Measurements from ENCODE around the gene EFCAB14.
"Not testable (repeated sequence)": the region's sequence is repeated elsewhere in the genome, so short reads cannot be mapped to it uniquely, and the experiment has no call there.

Gene EFCAB14

GRCh38 chr1:46697053-46697452 is 21.9 kb downstream of the EFCAB14 start:
- Histone ChIP-seq H3K36me3 (ENCODE audit: control insufficient read depth, insufficient read depth, low read length) (peaks cover 55% of the 10 kb centered on the region), H3K4me3 (ENCODE audit: extremely low read depth, insufficient read depth, low read length, poor library complexity, severe bottlenecking) (no peak overlapping the region), H3K9me3 (ENCODE audit: control insufficient read depth, low read length) (no peaks in the 10 kb centered on the region), H3K4me1 (ENCODE audit: control insufficient read depth, insufficient read depth, low read length, poor library complexity, severe bottlenecking) (no peaks in the 10 kb centered on the region), H3K27ac (ENCODE audit: low read depth, low read length, severe bottlenecking) (no peak overlapping the region)
- 90 to 100% methylated on average over 2 of the region's 2 CpGs for WGBS, 2 experiments (ENCODE audit: insufficient coverage in 2 of 2)

- not testable (repeated sequence) for H3K9me3 ChIP-seq (ENCODE audit: control insufficient read depth, low read length); H3K27ac ChIP-seq (ENCODE audit: low read depth, low read length, severe bottlenecking); H3K4me1 ChIP-seq (ENCODE audit: control insufficient read depth, insufficient read depth, low read length, poor library complexity, severe bottlenecking); H3K4me3 ChIP-seq (ENCODE audit: extremely low read depth, insufficient read depth, low read length, poor library complexity, severe bottlenecking)
- no CpG with 5 or more reads among the region's 4 CpGs for WGBS, 2 experiments (ENCODE audit: insufficient coverage in 2 of 2)
- H3K36me3 ChIP-seq (ENCODE audit: control insufficient read depth, insufficient read depth, low read length) = peaks cover 66% of the 10 kb centered on the region
These were observed 24.2 kb downstream of the EFCAB14 start for GRCh38 chr1:46694676-46695075.

GRCh38 chr1:46692811-46693770 is 25.8 kb downstream of the EFCAB14 start:
- Histone ChIP-seq H3K27ac (ENCODE audit: low read depth, low read length, severe bottlenecking) (no peak overlapping the region), H3K36me3 (ENCODE audit: control insufficient read depth, insufficient read depth, low read length) (peaks cover 77% of the 10 kb centered on the region), H3K4me1 (ENCODE audit: control insufficient read depth, insufficient read depth, low read length, poor library complexity, severe bottlenecking) (no peaks in the 10 kb centered on the region), H3K9me3 (ENCODE audit: control insufficient read depth, low read length) (no peaks in the 10 kb centered on the region), H3K4me3 (ENCODE audit: extremely low read depth, insufficient read depth, low read length, poor library complexity, severe bottlenecking) (no peak overlapping the region)
- WGBS, 2 experiments (ENCODE audit: insufficient coverage in 2 of 2) = 88 to 89% methylated on average over 1 to 2 of the region's 3 CpGs

- H3K4me3 ChIP-seq (ENCODE audit: extremely low read depth, insufficient read depth, low read length, poor library complexity, severe bottlenecking) = no peak overlapping the region
- WGBS, 2 experiments (ENCODE audit: insufficient coverage in 2 of 2) = 100% methylated on average over 1 of the region's 6 CpGs; no CpG with 5 or more reads in 1 of the 2 experiments
- H3K9me3 ChIP-seq (ENCODE audit: control insufficient read depth, low read length) = no peaks in the 10 kb centered on the region
- H3K36me3 ChIP-seq (ENCODE audit: control insufficient read depth, insufficient read depth, low read length) = peaks cover 81% of the 10 kb centered on the region
- no peak overlapping the region for H3K27ac ChIP-seq (ENCODE audit: low read depth, low read length, severe bottlenecking)
- no peaks in the 10 kb centered on the region for H3K4me1 ChIP-seq (ENCODE audit: control insufficient read depth, insufficient read depth, low read length, poor library complexity, severe bottlenecking)
These were observed 26.7 kb downstream of the EFCAB14 start for GRCh38 chr1:46691997-46692790.

- peaks cover 81% of the 10 kb centered on the region for H3K36me3 ChIP-seq (ENCODE audit: control insufficient read depth, insufficient read depth, low read length)
- no peak overlapping the region for H3K27ac ChIP-seq (ENCODE audit: low read depth, low read length, severe bottlenecking)
- no peaks in the 10 kb centered on the region for H3K9me3 ChIP-seq (ENCODE audit: control insufficient read depth, low read length)
- H3K4me1 ChIP-seq (ENCODE audit: control insufficient read depth, insufficient read depth, low read length, poor library complexity, severe bottlenecking) = no peaks in the 10 kb centered on the region
- 72 to 75% methylated on average over 1 to 2 of the region's 2 CpGs for WGBS, 2 experiments (ENCODE audit: insufficient coverage in 2 of 2)
- H3K4me3 ChIP-seq (ENCODE audit: extremely low read depth, insufficient read depth, low read length, poor library complexity, severe bottlenecking) = no peak overlapping the region
These were observed 27.9 kb downstream of the EFCAB14 start for GRCh38 chr1:46690931-46691421.

- H3K9me3 ChIP-seq (ENCODE audit: control insufficient read depth, low read length) = no peaks in the 10 kb centered on the region
- peaks cover 71% of the 10 kb centered on the region for H3K36me3 ChIP-seq (ENCODE audit: control insufficient read depth, insufficient read depth, low read length)
- H3K27ac ChIP-seq (ENCODE audit: low read depth, low read length, severe bottlenecking) = no peak overlapping the region
- H3K4me3 ChIP-seq (ENCODE audit: extremely low read depth, insufficient read depth, low read length, poor library complexity, severe bottlenecking) = no peak overlapping the region
- no peaks in the 10 kb centered on the region for H3K4me1 ChIP-seq (ENCODE audit: control insufficient read depth, insufficient read depth, low read length, poor library complexity, severe bottlenecking)
- 67 to 100% methylated on average over 1 of the region's 1 CpG for WGBS, 2 experiments (ENCODE audit: insufficient coverage in 2 of 2)
These were observed 29.0 kb downstream of the EFCAB14 start for GRCh38 chr1:46689897-46690296.

- no peaks in the 10 kb centered on the region for H3K4me1 ChIP-seq (ENCODE audit: control insufficient read depth, insufficient read depth, low read length, poor library complexity, severe bottlenecking)
- H3K36me3 ChIP-seq (ENCODE audit: control insufficient read depth, insufficient read depth, low read length) = peaks cover 77% of the 10 kb centered on the region
- WGBS, 2 experiments (ENCODE audit: insufficient coverage in 2 of 2) = 89 to 100% methylated on average over 1 of the region's 2 CpGs
These were observed 29.6 kb downstream of the EFCAB14 start for GRCh38 chr1:46689356-46689755.

GRCh38 chr1:46687921-46688509 is 30.9 kb downstream of the EFCAB14 start:
- Histone ChIP-seq H3K36me3 (ENCODE audit: control insufficient read depth, insufficient read depth, low read length) (peaks cover 85% of the 10 kb centered on the region), H3K4me1 (ENCODE audit: control insufficient read depth, insufficient read depth, low read length, poor library complexity, severe bottlenecking) (no peaks in the 10 kb centered on the region), H3K9me3 (ENCODE audit: control insufficient read depth, low read length) (no peaks in the 10 kb centered on the region), H3K27ac (ENCODE audit: low read depth, low read length, severe bottlenecking) (no peak overlapping the region), H3K4me3 (ENCODE audit: extremely low read depth, insufficient read depth, low read length, poor library complexity, severe bottlenecking) (no peak overlapping the region)
- 92 to 98% methylated on average over 3 to 5 of the region's 9 CpGs for WGBS, 2 experiments (ENCODE audit: insufficient coverage in 2 of 2)

More at GRCh38 chr1:46689356-46689755, 29.6 kb downstream of the EFCAB14 start:
- H3K9me3 ChIP-seq (ENCODE audit: control insufficient read depth, low read length) = no peaks in the 10 kb centered on the region
- no peak overlapping the region for H3K4me3 ChIP-seq (ENCODE audit: extremely low read depth, insufficient read depth, low read length, poor library complexity, severe bottlenecking)
- no peak overlapping the region for H3K27ac ChIP-seq (ENCODE audit: low read depth, low read length, severe bottlenecking)

- Histone ChIP-seq H3K9me3 (ENCODE audit: control insufficient read depth, low read length) (no peaks in the 10 kb centered on the region), H3K4me1 (ENCODE audit: control insufficient read depth, insufficient read depth, low read length, poor library complexity, severe bottlenecking) (peaks cover 6% of the 10 kb centered on the region), H3K4me3 (ENCODE audit: extremely low read depth, insufficient read depth, low read length, poor library complexity, severe bottlenecking) (no peak overlapping the region), H3K36me3 (ENCODE audit: control insufficient read depth, insufficient read depth, low read length) (peaks cover 86% of the 10 kb centered on the region), H3K27ac (ENCODE audit: low read depth, low read length, severe bottlenecking) (no peak overlapping the region)
- no CpG with 5 or more reads among the region's 2 CpGs for WGBS, 2 experiments (ENCODE audit: insufficient coverage in 2 of 2)
These were observed 31.7 kb downstream of the EFCAB14 start for GRCh38 chr1:46687093-46687659.

- H3K9me3 ChIP-seq (ENCODE audit: control insufficient read depth, low read length) = no peaks in the 10 kb centered on the region
- H3K36me3 ChIP-seq (ENCODE audit: control insufficient read depth, insufficient read depth, low read length) = peaks cover 86% of the 10 kb centered on the region
- H3K4me3 ChIP-seq (ENCODE audit: extremely low read depth, insufficient read depth, low read length, poor library complexity, severe bottlenecking) = no peak overlapping the region
- peaks cover 11% of the 10 kb centered on the region for H3K4me1 ChIP-seq (ENCODE audit: control insufficient read depth, insufficient read depth, low read length, poor library complexity, severe bottlenecking)
- 75% methylated on average over 1 of the region's 1 CpG; no CpG with 5 or more reads in 1 of the 2 experiments for WGBS, 2 experiments (ENCODE audit: insufficient coverage in 2 of 2)
- no peak overlapping the region for H3K27ac ChIP-seq (ENCODE audit: low read depth, low read length, severe bottlenecking)
These were observed 32.7 kb downstream of the EFCAB14 start for GRCh38 chr1:46686255-46686654.
